PC-9 (cell line): ENCODE data around the gene CHD5. TPM values are rescaled to one million over a fixed set of nuclear protein-coding genes. Genes with fewer than 3 reads are reported as not detected.

Experiments
- BruUV-seq: library from RNA; stranded (reverse); fragments of 400-500 nt; replicated peaks from 2 replicates; lab custom pipeline; 2021; lab: Mats Ljungman, UMichigan
- CTCF ChIA-PET: fragments of 300-600 bp; sonication (Branson Sonifier 250); formaldehyde crosslinking; loops from one replicate; lab custom pipeline; 2022; ENCODE audit warnings: antibody characterized with exemption; lab: Charles Lee
- POLR2A ChIA-PET: fragments of 300-600 bp; sonication (Branson Sonifier 250); formaldehyde crosslinking; loops from one replicate; lab custom pipeline; 2022; ENCODE audit warnings: antibody characterized with exemption; ENCODE audit not compliant: unreplicated experiment; lab: Charles Lee
- DNase-seq, 2 experiments: peaks; one replicate each; pipeline versions ENCODE4 v3.0.0 to v3.0.0-alpha.2; 2015 to 2022; ENCODE audit warnings: mixed read lengths in 1 of 2
- H2AFZ ChIP-seq: fragments of 200-600 bp; sonication (generic); 2 replicates; pipeline ENCODE4 v1.8.1; 2017; ENCODE audit warnings: antibody characterized with exemption
- H3F3A ChIP-seq: fragments of 200-600 bp; sonication (generic); 2 replicates; pipeline ENCODE4 v1.8.1; 2017; ENCODE audit warnings: antibody characterized with exemption, mild to moderate bottlenecking, low read depth; ENCODE audit not compliant: insufficient read depth
- H3K27ac ChIP-seq: fragments of 200-600 bp; sonication (generic); 2 replicates; pipeline ENCODE4 v1.6.1; 2016; ENCODE audit warnings: mixed run types
- H3K27me3 ChIP-seq: fragments of 200-600 bp; sonication (generic); 2 replicates; pipeline ENCODE4 v1.6.1; 2016; ENCODE audit warnings: low read depth, mixed run types; ENCODE audit not compliant: insufficient read depth
- H3K36me3 ChIP-seq: fragments of 200-600 bp; sonication (generic); 2 replicates; pipeline ENCODE4 v1.6.1; 2016; ENCODE audit warnings: low read depth, mixed run types
- H3K4me1 ChIP-seq: fragments of 200-600 bp; sonication (generic); replicated peaks from 2 replicates; pipeline ENCODE4 v1.6.1; 2016; ENCODE audit warnings: mixed run types; ENCODE audit not compliant: insufficient read depth
- H3K4me2 ChIP-seq: fragments of 200-600 bp; sonication (generic); 2 replicates; pipeline ENCODE4 v1.6.1; 2017; ENCODE audit warnings: mixed run types
- H3K4me3 ChIP-seq: fragments of 200-600 bp; sonication (generic); 2 replicates; pipeline ENCODE4 v1.6.1; 2016; ENCODE audit warnings: mixed run types
- H3K79me2 ChIP-seq: fragments of 200-600 bp; sonication (generic); 2 replicates; pipeline ENCODE4 v1.6.1; 2017; ENCODE audit warnings: low read depth, mixed run types
- H3K9me2 ChIP-seq: fragments of 200-600 bp; sonication (generic); 2 replicates; pipeline ENCODE4 v1.8.1; 2017; ENCODE audit warnings: mild to moderate bottlenecking; ENCODE audit not compliant: insufficient read depth
- H3K9me3 ChIP-seq: fragments of 200-600 bp; sonication (generic); 2 replicates; pipeline ENCODE4 v1.8.1; 2016; ENCODE audit warnings: low read depth; ENCODE audit not compliant: insufficient read depth
- H4K20me1 ChIP-seq: fragments of 200-600 bp; sonication (generic); 2 replicates; pipeline ENCODE4 v1.8.1; 2017; ENCODE audit not compliant: insufficient read depth
- CTCF ChIP-seq: fragments of 200-600 bp; sonication (generic); conservative IDR thresholded peaks from 2 replicates; pipeline ENCODE4 v1.6.1; 2017; ENCODE audit warnings: mixed run types, antibody characterized with exemption, mild to moderate bottlenecking, moderate library complexity
- EZH2 ChIP-seq: fragments of 200-600 bp; sonication (generic); IDR thresholded peaks from 2 replicates; pipeline ENCODE4 v1.8.0; 2017; ENCODE audit warnings: antibody characterized with exemption, low read depth
- intact Hi-C: fragments of 100-400 bp; cut with micrococcal nuclease; formaldehyde crosslinking; loops from one replicate; pipeline ENCODE4 v1.10.0; 2022; ENCODE audit not compliant: unreplicated experiment
- total RNA-seq: library from RNA; stranded (reverse); gene quantifications from 2 replicates; pipeline ENCODE4 v1.2.3, GENCODE V29; 2021

CHD5 gene
- total RNA-seq, 1 experiment from 2014 or later, result 0.50 TPM

GRCh38 chr1:6180707-6181311, 688 bp upstream of the CHD5 start:
- intact Hi-C loops, result loop anchor here (5.0 to 10.0 kb wide), 2 partner anchors 54 to 129 kb away; partner anchors contain the start of gene ICMT
- Histone ChIP-seq H3K27me3 (no peaks in the 10 kb centered on the region), H3K36me3 (no peaks in the 10 kb centered on the region), H2AFZ (no peak overlapping the region), H3K4me1 (0 out of 2 replicates have a peak, but pooled peaks cover 14% of the 10 kb centered on the region), H4K20me1 (peaks cover 16% of the 10 kb centered on the region), H3K4me3 (no peak overlapping the region), H3K79me2 (no peaks in the 10 kb centered on the region), H3K9me2 (no peaks in the 10 kb centered on the region), H3K9me3 (no peaks in the 10 kb centered on the region), H3K4me2 (no peak overlapping the region), H3K27ac (no peak overlapping the region), H3F3A (peaks cover 32% of the 10 kb centered on the region; the same call in 1 of the 2 replicates)
- BruUV-seq, result no TSS peak
- ChIA-PET POLR2A (no interaction called here), CTCF (no interaction called here)
- no peak for TF ChIP-seq EZH2
- no peak for TF ChIP-seq CTCF
- DNase-seq, result no peak

- Histone ChIP-seq H3K4me3 (no peak overlapping the region), H3K9me3 (no peaks in the 10 kb centered on the region), H3F3A (peaks cover 21% of the 10 kb centered on the region; the same call in 1 of the 2 replicates), H3K27me3 (no peaks in the 10 kb centered on the region), H3K79me2 (no peaks in the 10 kb centered on the region), H3K36me3 (no peaks in the 10 kb centered on the region), H3K9me2 (no peaks in the 10 kb centered on the region), H3K27ac (no peak overlapping the region), H4K20me1 (peaks cover 7% of the 10 kb centered on the region), H3K4me1 (0 out of 2 replicates have a peak, but pooled peaks cover 14% of the 10 kb centered on the region), H3K4me2 (no peak overlapping the region), H2AFZ (no peak overlapping the region)
- DNase-seq, result no peak
- TF ChIP-seq EZH2 (no peak), CTCF (no peak)
- ChIA-PET CTCF (no interaction called here), POLR2A (no interaction called here)
- intact Hi-C loops, result loop anchor here (5.0 to 10.0 kb wide), 2 partner anchors 55 to 127 kb away; partner anchors contain the start of gene ICMT
- BruUV-seq, result no TSS peak
Observed at GRCh38 chr1:6179564-6180175, 451 bp downstream of the CHD5 start.

GRCh38 chr1:6178751-6179563, 1.2 kb downstream of the CHD5 start:
- POLR2A ChIA-PET, result no interaction called here
- BruUV-seq, result no TSS peak

More at GRCh38 chr1:6178751-6179563, 1.2 kb downstream of the CHD5 start:
- no peak overlapping the region for H3K27ac ChIP-seq
- no peak for DNase-seq
- no peaks in the 10 kb centered on the region for H3K9me2 ChIP-seq
- TF ChIP-seq EZH2 (no peak), CTCF (no peak)
- peaks cover 14% of the 10 kb centered on the region; the same call in 1 of the 2 replicates for H3F3A ChIP-seq
- no peaks in the 10 kb centered on the region for H3K27me3 ChIP-seq
- no peaks in the 10 kb centered on the region; the same call in none of the 2 replicates for H4K20me1 ChIP-seq
- H3K4me3 ChIP-seq, result no peak overlapping the region
- H3K9me3 ChIP-seq, result no peaks in the 10 kb centered on the region
- CTCF ChIA-PET, result no interaction called here
- H3K4me1 ChIP-seq, result 0 out of 2 replicates have a peak, but pooled peaks cover 10% of the 10 kb centered on the region
- H3K36me3 ChIP-seq, result no peaks in the 10 kb centered on the region
- no peak overlapping the region for H2AFZ ChIP-seq
- no peaks in the 10 kb centered on the region for H3K79me2 ChIP-seq
- H3K4me2 ChIP-seq, result no peak overlapping the region
- intact Hi-C loops, result no loop called here
